ENCODE measurements around the gene TNPO3.
"Not testable (repeated sequence)": the region's sequence is repeated elsewhere in the genome, so short reads cannot be mapped to it uniquely, and the experiment has no call there.

TNPO3 gene

GRCh38 chr7:128918016-128918665, 136.8 kb downstream of the TNPO3 start:
- no peak for DNase-seq

DNA sequence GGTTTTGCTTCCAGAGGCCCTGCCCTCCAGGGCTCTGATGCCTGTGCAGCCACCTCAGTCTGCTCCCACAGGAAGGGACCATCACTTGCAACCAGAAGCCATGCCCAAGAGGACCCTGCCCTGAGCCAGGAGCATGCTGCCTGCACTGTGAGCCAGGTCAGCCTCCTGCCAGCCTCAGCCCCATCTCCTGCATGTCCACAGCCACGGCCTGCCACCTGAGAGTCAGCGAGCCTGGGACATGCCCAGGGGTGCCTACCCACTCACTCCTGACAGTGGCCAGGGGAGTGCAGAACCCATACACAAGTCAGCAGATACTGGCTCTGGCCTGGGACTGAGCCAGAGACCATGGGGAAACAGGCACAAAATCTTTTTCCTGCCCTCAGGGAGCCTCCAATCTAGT, 137.8 kb downstream of the TNPO3 start:
- no peak for DNase-seq

DNA sequence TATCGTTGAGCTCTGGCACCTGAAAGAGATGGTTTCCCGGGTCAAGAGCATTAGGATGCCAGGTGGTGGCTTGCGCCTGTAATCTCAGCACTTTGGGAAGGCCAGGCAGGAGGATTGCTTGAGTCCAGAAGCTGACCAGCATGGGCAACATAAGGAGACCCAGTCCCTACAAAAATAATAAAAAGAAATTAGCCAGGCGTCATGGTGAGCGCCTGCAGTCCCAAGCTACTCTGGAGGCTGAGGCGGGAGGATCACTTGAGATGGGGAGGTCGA, 138.3 kb downstream of the TNPO3 start:
- no peak for DNase-seq

DNA sequence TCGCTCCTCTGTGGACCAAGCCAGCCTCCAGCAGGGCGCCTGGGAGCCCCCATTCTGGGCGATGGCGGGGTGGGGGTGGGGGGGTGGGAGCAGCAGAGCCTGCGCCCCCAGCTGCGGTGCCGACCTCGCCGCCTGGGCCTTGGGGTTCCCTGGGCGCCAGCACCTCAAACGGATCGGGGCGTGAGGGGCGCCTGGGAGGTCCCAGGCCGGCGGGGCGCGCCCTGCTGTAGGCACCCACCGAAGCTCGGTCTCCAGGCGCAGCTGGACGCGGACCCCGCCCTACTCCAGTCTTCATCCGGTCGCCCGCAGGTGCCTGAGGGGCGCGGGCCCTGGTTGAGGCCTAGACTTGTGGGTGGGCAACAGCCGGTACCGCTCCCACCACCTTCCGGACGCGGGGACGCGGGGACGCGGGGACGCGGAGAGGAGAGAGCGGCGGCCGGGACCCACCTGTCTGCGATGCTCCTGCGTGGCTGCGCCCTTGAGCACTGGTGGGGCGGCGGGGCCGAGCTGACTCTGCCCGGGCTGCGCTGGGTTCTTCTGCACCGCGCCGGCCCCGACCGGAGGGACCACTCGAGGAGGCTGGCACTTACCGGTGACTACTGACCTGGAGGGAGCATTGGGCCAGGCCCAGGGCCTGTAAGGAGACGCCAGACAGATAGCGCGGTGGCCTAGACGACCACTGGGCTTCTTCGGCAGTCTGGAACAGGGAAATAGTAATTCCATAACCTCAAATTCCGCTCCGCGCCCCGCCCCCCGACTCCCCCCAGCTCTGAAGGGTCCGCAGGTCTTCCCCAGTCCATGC, 138.9 kb downstream of the TNPO3 start:
- DNase-seq: no peak

DNA sequence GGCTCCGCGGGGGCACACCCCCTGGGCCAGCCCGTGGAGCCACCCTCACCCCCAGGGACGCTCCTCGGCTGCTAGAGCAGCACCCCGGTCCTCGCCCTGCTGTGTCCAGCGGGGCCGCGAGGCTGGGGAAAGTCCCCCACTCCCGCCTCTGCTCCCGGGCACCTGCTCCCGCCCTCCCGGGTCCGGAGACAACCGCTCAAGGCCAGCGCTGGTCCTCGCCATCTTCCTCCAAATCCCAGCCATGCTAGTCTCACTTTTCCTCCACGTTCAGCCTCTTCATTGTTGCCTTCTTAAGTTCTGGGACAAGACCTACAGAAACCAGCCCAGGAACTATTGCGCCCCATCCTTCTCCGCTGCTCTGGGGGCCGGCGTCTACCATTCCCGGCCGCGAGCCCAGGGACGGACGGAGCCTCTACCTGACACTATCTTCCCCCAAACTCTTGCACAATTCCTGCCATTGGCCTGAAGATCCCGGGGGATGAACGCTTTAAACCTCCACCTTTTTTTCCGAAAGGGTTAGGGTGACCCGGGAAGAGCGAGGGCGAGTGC, 139.6 kb downstream of the TNPO3 start:
- no peak for DNase-seq

- no peak for DNase-seq
Observed at GRCh38 chr7:128914566-128915151, 140.3 kb downstream of the TNPO3 start.

GRCh38 chr7:128913870-128914565, 140.9 kb downstream of the TNPO3 start:
- DNase-seq: no peak

GRCh38 chr7:128912709-128913495, 142.0 kb downstream of the TNPO3 start:
- not testable (repeated sequence) for DNase-seq

- no peak for DNase-seq
Observed at GRCh38 chr7:128912281-128912680, 142.6 kb downstream of the TNPO3 start.

DNA sequence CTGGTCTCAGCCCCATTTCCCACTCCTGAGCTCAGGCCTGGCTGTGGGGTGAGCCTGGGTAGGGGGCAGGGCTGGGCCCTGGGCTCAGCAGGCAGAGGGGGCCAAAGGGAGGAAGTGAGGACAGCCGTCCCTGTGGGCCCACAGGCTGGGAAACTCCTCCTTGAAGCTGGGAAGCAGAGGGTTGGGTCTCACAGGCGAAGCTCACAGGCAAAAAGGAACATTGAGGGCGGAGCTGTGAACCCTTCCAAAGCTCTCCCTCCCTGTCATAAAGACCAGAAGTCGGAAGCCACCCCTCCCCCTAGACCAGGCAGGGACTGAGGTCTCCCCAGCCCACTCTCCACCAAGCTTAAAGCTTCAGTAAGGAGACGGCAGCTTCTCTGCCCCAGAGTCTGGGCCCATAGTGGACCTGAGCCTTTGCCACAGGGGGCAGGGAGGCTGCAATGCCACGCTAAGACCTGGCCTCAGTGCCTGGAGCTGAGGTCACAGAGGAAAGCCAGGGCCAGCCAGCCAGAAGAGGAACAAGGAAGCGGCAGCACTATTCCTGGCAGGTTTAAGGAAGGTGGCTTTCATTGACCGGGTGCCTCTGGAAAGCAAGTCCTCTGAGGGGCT, 143.4 kb downstream of the TNPO3 start:
- DNase-seq: no peak

DNA sequence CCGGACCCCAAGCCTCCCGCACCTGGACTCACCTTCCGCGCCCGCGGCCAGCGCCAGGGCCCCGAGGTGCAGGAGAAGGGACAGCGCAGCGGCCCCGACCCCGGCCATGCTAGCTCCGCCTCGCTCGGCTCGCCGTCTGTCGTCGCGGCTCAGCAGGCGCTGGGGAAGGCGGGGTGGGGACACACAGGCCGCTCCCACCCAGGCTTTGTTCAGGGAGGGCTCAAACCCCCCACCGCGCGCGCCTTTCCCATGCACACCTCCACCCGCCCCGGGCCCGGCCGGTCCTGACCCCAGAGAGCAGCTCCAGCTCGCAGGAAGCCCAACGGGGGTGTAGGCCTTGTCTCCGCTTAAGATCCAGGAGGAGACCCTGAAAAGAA, 144.4 kb downstream of the TNPO3 start, which contains the start of gene KCP:
Gene KCP (minus strand): TSS at position 141 of the 377 bp plus-strand sequence. CDS start 33 bp downstream, at position 108.
- DNase-seq: no peak

DNA sequence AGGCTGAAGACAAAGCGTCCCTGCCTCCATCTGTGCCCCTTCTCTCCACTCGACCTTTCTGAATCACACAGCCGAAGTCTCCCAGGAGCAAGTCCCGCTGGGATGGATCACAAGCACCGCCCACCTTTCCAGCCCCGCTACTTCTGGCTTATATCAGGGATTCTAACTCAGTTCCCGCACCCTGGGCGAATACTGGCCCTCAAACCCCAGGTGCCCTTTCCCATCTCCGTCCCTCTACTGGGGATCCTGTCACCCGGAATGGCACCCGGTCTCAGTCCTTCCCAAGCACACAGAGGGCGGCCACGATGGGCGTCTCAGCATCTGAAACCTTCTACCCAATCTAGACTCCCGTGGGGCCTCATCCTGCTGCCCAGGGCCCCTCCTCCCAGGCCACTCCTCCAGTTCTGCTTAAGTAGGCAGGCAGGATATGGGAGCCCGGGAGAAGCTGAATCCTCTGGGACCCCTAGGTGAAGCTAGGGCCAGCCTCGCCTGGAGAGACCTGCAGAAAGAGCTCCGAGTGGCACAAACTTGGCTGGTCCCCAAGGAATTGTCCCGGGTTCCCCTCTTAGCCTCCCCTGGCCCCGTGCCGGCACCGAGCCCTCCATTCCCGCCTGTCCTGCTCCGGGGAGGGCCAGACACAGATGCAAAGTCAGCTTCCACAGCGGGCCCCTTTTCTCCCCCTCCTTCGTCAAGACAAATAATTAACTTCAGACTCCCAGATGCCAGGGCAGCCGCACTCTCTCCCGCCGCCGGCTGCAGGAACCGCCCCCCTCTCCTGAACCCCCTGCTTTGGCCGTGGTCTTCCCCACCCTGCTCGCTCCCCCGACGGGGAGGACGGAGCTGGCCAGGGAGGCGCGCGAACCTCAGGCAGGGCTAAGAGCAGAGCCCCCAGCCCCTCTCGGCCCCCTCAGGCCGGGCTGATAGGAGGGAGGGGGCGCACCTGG, 145.0 kb downstream of the TNPO3 start:
- no peak for DNase-seq

DNA sequence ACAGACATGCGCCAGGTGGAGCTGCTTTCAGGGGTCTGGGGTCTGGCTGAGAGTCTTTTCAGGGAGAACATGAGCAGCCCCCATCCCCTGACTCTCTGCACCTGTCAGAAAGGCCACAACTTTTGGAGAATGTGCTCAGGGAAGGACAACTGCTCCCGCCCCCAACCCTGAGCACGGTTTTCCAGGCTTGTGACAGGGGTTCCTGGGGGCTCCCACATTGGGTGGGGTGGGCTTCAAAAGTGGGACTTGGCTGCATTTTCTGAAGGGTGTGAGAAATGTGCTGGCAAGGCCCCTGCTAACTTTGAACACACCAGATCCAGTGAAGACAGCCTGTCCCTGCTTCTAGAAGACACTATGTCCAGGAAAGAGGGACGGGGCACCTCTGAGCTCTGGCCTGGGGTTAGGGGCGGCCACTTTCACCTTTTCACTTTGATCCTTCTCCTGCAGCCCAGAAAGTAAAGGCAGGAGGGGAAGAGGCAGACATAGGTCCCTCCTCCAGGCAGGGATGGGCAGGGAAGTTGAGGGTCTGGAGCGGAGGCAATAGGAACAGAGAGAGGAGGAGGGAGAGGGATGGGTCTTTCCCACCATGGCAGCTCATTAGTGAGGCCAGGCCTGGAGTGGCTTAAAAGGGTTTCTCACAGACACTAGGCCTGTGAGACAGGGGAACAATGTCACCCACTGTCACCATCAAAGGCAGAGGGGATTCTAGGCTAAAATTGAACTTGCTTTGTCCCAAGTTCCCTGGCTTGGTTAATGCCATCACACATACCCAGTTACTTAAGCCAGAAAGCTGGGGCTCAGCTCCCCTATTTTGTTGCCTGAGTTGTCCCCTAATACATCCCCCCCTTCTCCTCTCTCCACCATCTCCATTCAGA, 145.9 kb downstream of the TNPO3 start:
- no peak for DNase-seq

DNA sequence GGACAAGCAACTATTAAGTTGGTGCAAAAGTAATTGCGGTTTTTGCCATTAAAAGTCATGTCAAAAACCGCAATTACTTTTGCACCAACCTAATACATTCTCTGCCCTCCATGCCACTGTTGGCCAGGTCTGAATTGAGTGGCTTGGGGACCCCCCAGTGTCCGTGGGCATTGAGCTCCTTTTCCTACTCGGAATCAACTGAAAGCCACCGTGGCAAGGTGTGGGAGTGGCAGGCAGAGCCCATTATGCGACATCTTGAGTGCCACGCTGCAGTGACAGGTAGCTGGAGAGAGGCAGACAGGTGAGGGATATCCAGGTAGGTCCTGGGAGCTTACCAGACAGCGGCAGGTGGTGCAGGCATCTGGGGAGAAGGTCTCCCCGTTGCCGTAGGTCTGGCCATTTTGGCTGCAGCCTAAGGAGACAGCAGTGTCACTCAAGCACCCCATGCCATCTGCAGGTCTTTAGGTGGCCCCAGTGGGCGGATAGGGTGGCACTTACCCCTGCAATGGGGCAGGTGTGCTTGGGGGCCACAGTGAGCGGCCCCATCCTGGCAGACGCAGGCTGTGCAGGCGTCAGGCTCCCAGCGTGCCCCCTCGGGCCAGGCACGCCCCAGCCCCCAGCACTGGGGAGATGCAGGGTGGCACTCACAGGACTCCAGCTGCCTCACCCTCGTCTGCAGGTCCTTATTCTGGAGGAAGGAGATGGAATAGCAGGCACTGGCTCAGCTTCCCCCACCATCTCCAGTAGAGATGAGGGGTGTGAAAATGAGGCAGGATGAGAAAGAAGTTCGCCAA, 147.9 kb downstream of the TNPO3 start:
- no peak for DNase-seq

DNA sequence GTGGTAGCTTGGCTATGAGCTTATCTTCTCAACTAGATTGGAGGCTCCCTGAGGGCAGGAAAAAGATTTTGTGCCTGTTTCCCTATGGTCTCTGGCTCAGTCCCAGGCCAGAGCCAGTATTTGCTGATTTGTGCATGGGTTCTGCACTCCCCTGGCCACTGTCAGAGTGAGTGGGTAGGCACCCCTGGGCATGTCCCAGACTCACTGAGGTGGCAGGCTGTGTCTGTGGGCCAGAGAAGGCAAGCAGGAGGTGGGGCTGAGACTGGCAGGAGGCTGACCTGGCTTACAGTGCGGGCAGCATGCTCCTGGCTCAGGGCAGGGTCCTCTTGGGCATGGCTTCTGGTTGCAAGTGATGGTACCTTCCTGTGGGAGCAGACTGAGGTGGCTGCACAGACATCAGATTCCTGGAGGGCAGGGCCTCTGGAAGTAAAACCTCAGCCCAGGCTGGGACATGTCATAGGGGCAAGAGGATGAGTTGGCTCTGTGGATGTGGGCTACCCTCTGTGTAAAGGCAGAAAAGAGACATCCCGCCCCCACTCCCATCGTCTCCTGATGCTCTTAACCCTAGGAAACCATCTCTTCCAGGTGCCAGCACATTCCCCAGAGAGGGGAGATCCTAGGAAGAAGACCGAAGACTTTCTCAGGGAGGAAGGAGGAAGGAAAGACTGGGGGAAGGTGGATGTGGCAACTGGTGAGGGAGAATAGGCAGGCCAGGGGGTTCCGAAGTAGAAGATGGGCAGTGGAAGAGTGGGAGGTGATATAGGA, 148.7 kb downstream of the TNPO3 start:
- no peak for DNase-seq

- DNase-seq: peak; percentile 47
Observed at GRCh38 chr7:128904381-128905197, 150.3 kb downstream of the TNPO3 start.
